Prostate gland (tissue), 2 donors: ENCODE data around the gene CMKLR1.

Experiments used
- POLR2A ChIP-seq: fragments of 450-650 bp; IDR thresholded peaks from one replicate; pipeline ENCODE4 v1.6.1; 2016; ENCODE audit warnings: antibody characterized with exemption, mild to moderate bottlenecking
- POLR2AphosphoS5 ChIP-seq: sonication (generic); formaldehyde crosslinking; IDR thresholded peaks from one replicate; pipeline ENCODE4 v1.6.1; 2017; ENCODE audit warnings: antibody characterized with exemption
- TF ChIP-seq, protein P1 (sequence below), 4 experiments: fragments of 200-600 bp in 2 of 4; fragments of 450-650 bp in 2 of 4; sonication (generic) in 2 of 4; IDR thresholded peaks; 1 replicate in 3 of 4; 2 replicates in 1 of 4; pipeline ENCODE4 v1.5.1; 2016 to 2019; ENCODE audit warnings: antibody characterized with exemption in 4 of 4, mild to moderate bottlenecking in 2 of 4, moderate library complexity in 2 of 4

DNA sequence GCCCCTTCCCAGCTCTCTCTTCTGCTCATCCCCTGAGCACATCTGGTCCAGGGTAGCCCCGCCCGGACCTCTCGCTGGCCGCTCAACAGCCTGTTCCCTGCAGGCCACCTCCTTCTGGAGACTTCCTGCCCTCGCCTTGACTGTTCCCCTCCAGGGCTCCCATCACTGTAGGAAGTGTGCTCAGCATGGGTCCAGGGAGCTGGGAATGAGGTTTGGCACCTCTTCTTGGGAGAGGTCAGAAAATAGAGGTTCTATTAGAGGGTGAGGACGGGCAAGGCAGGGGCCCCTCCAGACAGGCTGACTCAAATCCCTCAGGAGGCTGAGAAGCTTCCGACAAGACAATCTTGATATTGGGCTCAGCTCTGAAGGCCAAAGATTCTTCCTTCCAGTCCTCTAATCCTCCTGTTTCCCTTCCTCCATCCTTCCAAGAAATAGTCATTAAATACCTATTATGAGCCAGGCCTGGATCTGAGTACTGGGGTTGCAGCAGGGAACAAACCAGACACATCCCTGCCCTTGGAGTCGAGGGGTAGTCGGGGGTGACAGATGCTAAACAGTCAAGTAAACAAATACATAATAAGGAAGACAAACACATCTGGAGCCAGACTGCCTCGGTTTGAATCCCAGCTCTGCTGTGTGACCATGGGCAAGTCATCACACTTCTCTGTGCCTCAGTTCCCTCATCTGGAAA, 30.6 kb downstream of the CMKLR1 start:
- TF ChIP-seq POLR2A (no peak), POLR2AphosphoS5 (no peak)
- TF ChIP-seq, protein P1, sequence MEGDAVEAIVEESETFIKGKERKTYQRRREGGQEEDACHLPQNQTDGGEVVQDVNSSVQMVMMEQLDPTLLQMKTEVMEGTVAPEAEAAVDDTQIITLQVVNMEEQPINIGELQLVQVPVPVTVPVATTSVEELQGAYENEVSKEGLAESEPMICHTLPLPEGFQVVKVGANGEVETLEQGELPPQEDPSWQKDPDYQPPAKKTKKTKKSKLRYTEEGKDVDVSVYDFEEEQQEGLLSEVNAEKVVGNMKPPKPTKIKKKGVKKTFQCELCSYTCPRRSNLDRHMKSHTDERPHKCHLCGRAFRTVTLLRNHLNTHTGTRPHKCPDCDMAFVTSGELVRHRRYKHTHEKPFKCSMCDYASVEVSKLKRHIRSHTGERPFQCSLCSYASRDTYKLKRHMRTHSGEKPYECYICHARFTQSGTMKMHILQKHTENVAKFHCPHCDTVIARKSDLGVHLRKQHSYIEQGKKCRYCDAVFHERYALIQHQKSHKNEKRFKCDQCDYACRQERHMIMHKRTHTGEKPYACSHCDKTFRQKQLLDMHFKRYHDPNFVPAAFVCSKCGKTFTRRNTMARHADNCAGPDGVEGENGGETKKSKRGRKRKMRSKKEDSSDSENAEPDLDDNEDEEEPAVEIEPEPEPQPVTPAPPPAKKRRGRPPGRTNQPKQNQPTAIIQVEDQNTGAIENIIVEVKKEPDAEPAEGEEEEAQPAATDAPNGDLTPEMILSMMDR (IDR thresholded peaks at IDR 0.05), result no peak
